Astrocyte (in vitro differentiated cells and primary cell): Measurements from ENCODE around the gene LRRTM4. TPM values are rescaled to one million over a fixed set of nuclear protein-coding genes. Genes with fewer than 3 reads are reported as not detected.

Source experiments
- DNase-seq: peaks from one replicate; pipeline ENCODE4 v3.0.0-alpha.2; 2010; ENCODE audit warnings: low read depth
- FAIRE-seq: peaks from 2 replicates; lab custom pipeline; 2011; peaks lifted over from hg19 to GRCh38; lab: Jason Lieb, UNC
- H2AFZ ChIP-seq: 2 replicates; pipeline ENCODE4 v1.6.0; 2012; ENCODE audit warnings: low read depth, low read length, inconsistent platforms
- H3K27ac ChIP-seq: 2 replicates; pipeline ENCODE4 v1.5.1; 2011; ENCODE audit warnings: low read depth, low read length, inconsistent platforms
- H3K27me3 ChIP-seq: 2 replicates; pipeline ENCODE4 v1.6.0; 2011; ENCODE audit warnings: low read length, inconsistent platforms; ENCODE audit not compliant: insufficient read depth
- H3K36me3 ChIP-seq: 2 replicates; pipeline ENCODE4 v1.5.1; 2011; ENCODE audit warnings: low read length, inconsistent platforms; ENCODE audit not compliant: insufficient read depth
- H3K4me1 ChIP-seq: 2 replicates; pipeline ENCODE4 v1.5.1; 2011; ENCODE audit warnings: low read length, inconsistent platforms; ENCODE audit not compliant: insufficient read depth
- H3K4me2 ChIP-seq: 2 replicates; pipeline ENCODE4 v1.6.0; 2012; ENCODE audit warnings: low read length, inconsistent platforms
- H3K4me3 ChIP-seq: 2 replicates; pipeline ENCODE4 v1.5.1; 2011; ENCODE audit warnings: low read depth, mild to moderate bottlenecking, low read length, inconsistent platforms; ENCODE audit not compliant: insufficient read depth
- H3K79me2 ChIP-seq: 2 replicates; pipeline ENCODE4 v1.6.0; 2012; ENCODE audit warnings: mild to moderate bottlenecking, low read length, inconsistent platforms; ENCODE audit not compliant: insufficient read depth
- H3K9ac ChIP-seq: 2 replicates; pipeline ENCODE4 v1.6.0; 2012; ENCODE audit warnings: mild to moderate bottlenecking, low read length, inconsistent platforms
- H3K9me3 ChIP-seq: 2 replicates; pipeline ENCODE4 v1.5.1; 2012; ENCODE audit warnings: low read depth, mild to moderate bottlenecking, low read length, inconsistent platforms; ENCODE audit not compliant: insufficient read depth
- H4K20me1 ChIP-seq: 2 replicates; pipeline ENCODE4 v1.6.0; 2012; ENCODE audit warnings: low read length, inconsistent platforms; ENCODE audit not compliant: insufficient read depth
- H3K27ac Mint-ChIP-seq: one replicate; pipeline ENCODE4 v1.8.0; 2021; ENCODE audit warnings: mild to moderate bottlenecking, mixed read lengths; ENCODE audit not compliant: unreplicated experiment
- H3K27me3 Mint-ChIP-seq: one replicate; pipeline ENCODE4 v1.8.0; 2021; ENCODE audit warnings: low read depth, mixed read lengths; ENCODE audit not compliant: unreplicated experiment
- H3K36me3 Mint-ChIP-seq: one replicate; pipeline ENCODE4 v1.8.0; 2021; ENCODE audit warnings: low read depth, mixed read lengths; ENCODE audit not compliant: unreplicated experiment
- H3K4me1 Mint-ChIP-seq: one replicate; pipeline ENCODE4 v1.8.0; 2021; ENCODE audit warnings: low read depth, mixed read lengths; ENCODE audit not compliant: unreplicated experiment
- H3K4me3 Mint-ChIP-seq: one replicate; pipeline ENCODE4 v1.8.0; 2021; ENCODE audit warnings: mild to moderate bottlenecking, moderate library complexity, mixed read lengths; ENCODE audit not compliant: unreplicated experiment
- H3K9me3 Mint-ChIP-seq: one replicate; pipeline ENCODE4 v1.8.0; 2021; ENCODE audit warnings: mild to moderate bottlenecking, mixed read lengths; ENCODE audit not compliant: unreplicated experiment
- EZH2 ChIP-seq: IDR thresholded peaks from 2 replicates; pipeline ENCODE4 v1.6.1; 2012; ENCODE audit warnings: mild to moderate bottlenecking, low read length, inconsistent platforms; ENCODE audit not compliant: insufficient read depth
- total RNA-seq: library from RNA; stranded (reverse); gene quantifications from 2 replicates; pipeline ENCODE4 v1.2.1, GENCODE V29; 2021
- TF ChIP-seq, protein P1 (sequence below): IDR thresholded peaks from 2 replicates; pipeline ENCODE4 v1.5.1; 2011; ENCODE audit warnings: low read depth, mild to moderate bottlenecking, inconsistent platforms, low read length, moderate library complexity; ENCODE audit not compliant: insufficient read depth

Gene LRRTM4
- total RNA-seq, 1 donor from 2014 or later = 0.59 TPM

DNA sequence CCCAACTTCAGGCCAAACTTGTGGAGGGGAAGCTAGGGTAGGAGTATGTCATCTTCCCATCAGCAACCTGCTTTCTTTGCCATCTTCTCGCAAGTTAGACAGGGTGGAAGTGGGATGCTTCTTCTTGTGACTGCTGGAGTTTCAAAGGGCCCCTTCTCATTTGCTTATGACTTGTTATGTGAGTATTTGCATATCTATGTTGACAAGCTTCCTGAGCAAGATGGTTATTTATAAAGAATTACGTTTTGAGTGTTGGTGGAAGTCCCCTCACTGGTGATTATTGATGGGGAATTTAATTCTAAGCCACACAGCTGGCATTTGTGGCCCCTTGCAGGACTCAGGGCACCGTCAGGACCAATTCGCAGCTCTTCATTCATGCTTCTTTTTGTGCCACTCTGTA is 791.0 kb downstream of the LRRTM4 start:
- Histone ChIP-seq H3K9me3 (no peaks in the 10 kb centered on the region), H4K20me1 (no peaks in the 10 kb centered on the region), H3K27ac (no peak overlapping the region), H3K79me2 (no peaks in the 10 kb centered on the region), H3K4me2 (no peak overlapping the region), H2AFZ (no peak overlapping the region), H3K27me3 (no peaks in the 10 kb centered on the region), H3K36me3 (no peaks in the 10 kb centered on the region), H3K4me1 (no peaks in the 10 kb centered on the region), H3K4me3 (no peak overlapping the region), H3K9ac (no peak overlapping the region)
- no peak for TF ChIP-seq EZH2
- TF ChIP-seq, protein P1, sequence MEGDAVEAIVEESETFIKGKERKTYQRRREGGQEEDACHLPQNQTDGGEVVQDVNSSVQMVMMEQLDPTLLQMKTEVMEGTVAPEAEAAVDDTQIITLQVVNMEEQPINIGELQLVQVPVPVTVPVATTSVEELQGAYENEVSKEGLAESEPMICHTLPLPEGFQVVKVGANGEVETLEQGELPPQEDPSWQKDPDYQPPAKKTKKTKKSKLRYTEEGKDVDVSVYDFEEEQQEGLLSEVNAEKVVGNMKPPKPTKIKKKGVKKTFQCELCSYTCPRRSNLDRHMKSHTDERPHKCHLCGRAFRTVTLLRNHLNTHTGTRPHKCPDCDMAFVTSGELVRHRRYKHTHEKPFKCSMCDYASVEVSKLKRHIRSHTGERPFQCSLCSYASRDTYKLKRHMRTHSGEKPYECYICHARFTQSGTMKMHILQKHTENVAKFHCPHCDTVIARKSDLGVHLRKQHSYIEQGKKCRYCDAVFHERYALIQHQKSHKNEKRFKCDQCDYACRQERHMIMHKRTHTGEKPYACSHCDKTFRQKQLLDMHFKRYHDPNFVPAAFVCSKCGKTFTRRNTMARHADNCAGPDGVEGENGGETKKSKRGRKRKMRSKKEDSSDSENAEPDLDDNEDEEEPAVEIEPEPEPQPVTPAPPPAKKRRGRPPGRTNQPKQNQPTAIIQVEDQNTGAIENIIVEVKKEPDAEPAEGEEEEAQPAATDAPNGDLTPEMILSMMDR = no peak
- H3K27ac Mint-ChIP-seq = no peak overlapping the region
- H3K4me3 Mint-ChIP-seq = no peak overlapping the region
- no peaks in the 10 kb centered on the region for H3K36me3 Mint-ChIP-seq
- peaks cover 2% of the 10 kb centered on the region for H3K27me3 Mint-ChIP-seq
- no peak for DNase-seq
- peaks cover 3% of the 10 kb centered on the region for H3K9me3 Mint-ChIP-seq
- H3K4me1 Mint-ChIP-seq = no peaks in the 10 kb centered on the region
- FAIRE-seq = no peak

DNA sequence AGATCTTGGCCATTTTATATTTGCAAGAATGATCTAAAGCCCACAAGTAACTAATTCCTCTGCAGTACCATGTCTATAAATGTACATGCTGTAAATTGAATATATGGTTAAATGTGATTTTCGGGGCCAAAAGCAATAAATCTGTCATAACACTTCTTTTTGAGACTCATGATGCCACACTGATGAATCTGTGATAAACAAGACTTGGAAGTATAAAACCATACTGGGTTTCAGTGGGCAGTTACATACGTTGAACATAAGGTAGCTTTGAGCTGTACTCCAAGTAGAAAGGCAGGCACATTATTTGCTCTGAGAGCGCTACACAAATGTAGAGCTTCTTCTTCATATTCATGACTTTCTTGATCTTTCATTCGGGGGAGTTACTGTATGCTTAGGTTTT is 792.2 kb downstream of the LRRTM4 start:
- Mint-ChIP-seq H3K27ac (no peak overlapping the region), H3K9me3 (peaks cover 4% of the 10 kb centered on the region), H3K4me3 (no peak overlapping the region), H3K27me3 (peaks cover 2% of the 10 kb centered on the region), H3K4me1 (no peaks in the 10 kb centered on the region), H3K36me3 (no peaks in the 10 kb centered on the region)
- H3K27ac ChIP-seq = no peak overlapping the region
- H3K9me3 ChIP-seq = no peaks in the 10 kb centered on the region
- H3K36me3 ChIP-seq = no peaks in the 10 kb centered on the region
- H4K20me1 ChIP-seq = no peaks in the 10 kb centered on the region
- no peaks in the 10 kb centered on the region for H3K27me3 ChIP-seq
- no peaks in the 10 kb centered on the region for H3K4me1 ChIP-seq
- H3K79me2 ChIP-seq = no peaks in the 10 kb centered on the region
- no peak overlapping the region for H2AFZ ChIP-seq
- H3K4me2 ChIP-seq = no peak overlapping the region
- no peak for FAIRE-seq
- H3K4me3 ChIP-seq = no peak overlapping the region
- TF ChIP-seq, protein P1 = no peak
- TF ChIP-seq EZH2 = no peak
- DNase-seq = no peak
- no peak overlapping the region for H3K9ac ChIP-seq

DNA sequence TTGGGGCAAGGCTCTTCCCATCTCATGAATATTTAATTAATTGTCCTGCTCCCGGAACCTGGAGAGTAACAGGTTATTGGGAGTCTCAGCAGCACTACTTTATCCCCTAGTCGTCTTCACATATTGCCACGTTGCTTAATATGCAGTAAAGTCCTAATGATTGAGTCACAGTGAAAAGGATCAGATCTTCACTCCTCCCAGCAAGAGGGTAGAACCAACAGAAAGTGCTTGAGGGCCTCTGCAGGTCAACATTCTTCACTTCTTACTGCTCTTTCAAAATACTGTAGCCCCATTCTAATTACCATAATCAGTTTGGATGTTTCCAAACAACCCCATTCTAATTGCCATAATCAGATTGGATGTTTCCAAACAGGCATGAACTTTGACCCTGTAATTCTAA is 801.0 kb downstream of the LRRTM4 start:
- Mint-ChIP-seq H3K27me3 (no peaks in the 10 kb centered on the region), H3K27ac (no peak overlapping the region), H3K36me3 (no peaks in the 10 kb centered on the region), H3K9me3 (peaks cover 2% of the 10 kb centered on the region), H3K4me1 (no peaks in the 10 kb centered on the region), H3K4me3 (no peak overlapping the region)
- DNase-seq (no peak), FAIRE-seq (no peak)
- no peaks in the 10 kb centered on the region for H3K27me3 ChIP-seq
- H2AFZ ChIP-seq = no peak overlapping the region
- no peak overlapping the region for H3K4me2 ChIP-seq
- TF ChIP-seq, protein P1 = no peak
- TF ChIP-seq EZH2 = no peak
- H3K36me3 ChIP-seq = no peaks in the 10 kb centered on the region
- no peaks in the 10 kb centered on the region for H3K9me3 ChIP-seq
- H3K4me1 ChIP-seq = no peaks in the 10 kb centered on the region
- H3K4me3 ChIP-seq = no peak overlapping the region
- H3K79me2 ChIP-seq = no peaks in the 10 kb centered on the region
- no peak overlapping the region for H3K9ac ChIP-seq
- no peak overlapping the region for H3K27ac ChIP-seq
- no peaks in the 10 kb centered on the region for H4K20me1 ChIP-seq
